ENCODE measurements around the gene NR1H2.

- no peak for TF ChIP-seq CTCF (conservative IDR thresholded peaks at IDR 0.05)
- TF ChIP-seq ZFX (IDR thresholded peaks at IDR 0.05) = no peak
These were observed 33.1 kb downstream of the NR1H2 start for GRCh38 chr19:50409347-50409746.

Data from C4-2B (cell line).